ENCODE results near the gene TTL.

DNA sequence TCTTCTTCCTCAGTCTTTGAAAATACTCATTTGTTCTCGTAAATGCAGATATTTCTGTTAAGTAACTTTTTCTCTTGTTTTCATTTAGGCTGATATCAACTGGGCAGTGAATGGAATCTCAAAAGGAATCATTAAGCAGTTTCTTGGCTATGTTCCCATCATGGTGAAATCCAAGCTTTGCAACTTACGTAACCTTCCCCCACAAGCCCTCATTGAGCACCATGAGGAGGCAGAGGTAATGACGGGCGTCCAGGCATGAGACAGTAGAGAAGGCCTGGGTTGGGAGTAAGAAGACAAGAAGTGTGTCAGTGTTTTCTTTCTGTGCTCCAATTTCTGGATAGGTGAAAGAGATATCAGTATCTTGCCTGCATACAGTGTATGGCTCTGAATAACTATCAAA is 65.4 kb downstream of the TTL start:
- TF ChIP-seq POLR2A (IDR thresholded peaks at IDR 0.05) = no peak
- TF ChIP-seq, protein P1, sequence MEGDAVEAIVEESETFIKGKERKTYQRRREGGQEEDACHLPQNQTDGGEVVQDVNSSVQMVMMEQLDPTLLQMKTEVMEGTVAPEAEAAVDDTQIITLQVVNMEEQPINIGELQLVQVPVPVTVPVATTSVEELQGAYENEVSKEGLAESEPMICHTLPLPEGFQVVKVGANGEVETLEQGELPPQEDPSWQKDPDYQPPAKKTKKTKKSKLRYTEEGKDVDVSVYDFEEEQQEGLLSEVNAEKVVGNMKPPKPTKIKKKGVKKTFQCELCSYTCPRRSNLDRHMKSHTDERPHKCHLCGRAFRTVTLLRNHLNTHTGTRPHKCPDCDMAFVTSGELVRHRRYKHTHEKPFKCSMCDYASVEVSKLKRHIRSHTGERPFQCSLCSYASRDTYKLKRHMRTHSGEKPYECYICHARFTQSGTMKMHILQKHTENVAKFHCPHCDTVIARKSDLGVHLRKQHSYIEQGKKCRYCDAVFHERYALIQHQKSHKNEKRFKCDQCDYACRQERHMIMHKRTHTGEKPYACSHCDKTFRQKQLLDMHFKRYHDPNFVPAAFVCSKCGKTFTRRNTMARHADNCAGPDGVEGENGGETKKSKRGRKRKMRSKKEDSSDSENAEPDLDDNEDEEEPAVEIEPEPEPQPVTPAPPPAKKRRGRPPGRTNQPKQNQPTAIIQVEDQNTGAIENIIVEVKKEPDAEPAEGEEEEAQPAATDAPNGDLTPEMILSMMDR (IDR thresholded peaks at IDR 0.05) = no peak
